ENCODE data around the gene SOBP.

SOBP gene

DNA sequence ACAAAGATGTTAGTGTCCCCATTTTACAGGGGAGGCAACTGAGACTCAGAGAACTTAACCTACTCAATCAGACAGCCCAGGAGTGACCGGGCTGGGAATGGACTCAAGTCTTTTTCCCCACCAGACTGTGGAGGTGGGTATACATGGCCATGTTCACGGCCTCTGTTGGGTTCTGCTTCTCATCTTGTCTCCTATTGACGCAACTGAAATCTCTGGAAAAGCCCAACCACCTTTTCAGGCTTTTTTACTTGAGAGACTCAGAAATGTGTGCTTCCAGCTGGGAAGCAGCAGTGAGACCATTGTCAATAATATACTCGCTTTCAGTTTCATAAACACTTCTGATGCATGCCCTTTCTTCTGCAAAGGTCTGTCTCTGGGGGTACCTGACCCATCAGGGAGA lies 70.7 kb downstream of the SOBP start:
- no peaks in the 10 kb centered on the region for H3K36me3 ChIP-seq (ENCODE audit: low read depth)
- no peaks in the 10 kb centered on the region for H3K9me3 ChIP-seq (ENCODE audit: severe bottlenecking)
- TF ChIP-seq, protein P1, sequence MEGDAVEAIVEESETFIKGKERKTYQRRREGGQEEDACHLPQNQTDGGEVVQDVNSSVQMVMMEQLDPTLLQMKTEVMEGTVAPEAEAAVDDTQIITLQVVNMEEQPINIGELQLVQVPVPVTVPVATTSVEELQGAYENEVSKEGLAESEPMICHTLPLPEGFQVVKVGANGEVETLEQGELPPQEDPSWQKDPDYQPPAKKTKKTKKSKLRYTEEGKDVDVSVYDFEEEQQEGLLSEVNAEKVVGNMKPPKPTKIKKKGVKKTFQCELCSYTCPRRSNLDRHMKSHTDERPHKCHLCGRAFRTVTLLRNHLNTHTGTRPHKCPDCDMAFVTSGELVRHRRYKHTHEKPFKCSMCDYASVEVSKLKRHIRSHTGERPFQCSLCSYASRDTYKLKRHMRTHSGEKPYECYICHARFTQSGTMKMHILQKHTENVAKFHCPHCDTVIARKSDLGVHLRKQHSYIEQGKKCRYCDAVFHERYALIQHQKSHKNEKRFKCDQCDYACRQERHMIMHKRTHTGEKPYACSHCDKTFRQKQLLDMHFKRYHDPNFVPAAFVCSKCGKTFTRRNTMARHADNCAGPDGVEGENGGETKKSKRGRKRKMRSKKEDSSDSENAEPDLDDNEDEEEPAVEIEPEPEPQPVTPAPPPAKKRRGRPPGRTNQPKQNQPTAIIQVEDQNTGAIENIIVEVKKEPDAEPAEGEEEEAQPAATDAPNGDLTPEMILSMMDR (IDR thresholded peaks at IDR 0.05; ENCODE audit: poor library complexity, severe bottlenecking): no peak
- DNase-seq (ENCODE audit: low spot score) (no peak), ATAC-seq (ENCODE audit: low read depth) (no peak)
- H3K4me3 ChIP-seq (ENCODE audit: severe bottlenecking): no peak overlapping the region
- no peaks in the 10 kb centered on the region for H3K4me1 ChIP-seq (ENCODE audit: insufficient read depth, poor library complexity, severe bottlenecking)
- H3K27me3 ChIP-seq (ENCODE audit: insufficient read depth, poor library complexity, severe bottlenecking): peaks cover 7% of the 10 kb centered on the region
- no peak overlapping the region for H3K27ac ChIP-seq (ENCODE audit: poor library complexity, severe bottlenecking)

- ATAC-seq (ENCODE audit: low read depth): no peak
- no peak for DNase-seq (ENCODE audit: low spot score)
- TF ChIP-seq, protein P1 (IDR thresholded peaks at IDR 0.05; ENCODE audit: poor library complexity, severe bottlenecking): no peak
- Histone ChIP-seq H3K4me1 (ENCODE audit: insufficient read depth, poor library complexity, severe bottlenecking) (no peaks in the 10 kb centered on the region), H3K27ac (ENCODE audit: poor library complexity, severe bottlenecking) (no peak overlapping the region), H3K27me3 (ENCODE audit: insufficient read depth, poor library complexity, severe bottlenecking) (peaks cover 7% of the 10 kb centered on the region), H3K36me3 (ENCODE audit: low read depth) (no peaks in the 10 kb centered on the region), H3K4me3 (ENCODE audit: severe bottlenecking) (no peak overlapping the region), H3K9me3 (ENCODE audit: severe bottlenecking) (no peaks in the 10 kb centered on the region)
These were observed 71.4 kb downstream of the SOBP start for GRCh38 chr6:107561306-107561705.

DNA sequence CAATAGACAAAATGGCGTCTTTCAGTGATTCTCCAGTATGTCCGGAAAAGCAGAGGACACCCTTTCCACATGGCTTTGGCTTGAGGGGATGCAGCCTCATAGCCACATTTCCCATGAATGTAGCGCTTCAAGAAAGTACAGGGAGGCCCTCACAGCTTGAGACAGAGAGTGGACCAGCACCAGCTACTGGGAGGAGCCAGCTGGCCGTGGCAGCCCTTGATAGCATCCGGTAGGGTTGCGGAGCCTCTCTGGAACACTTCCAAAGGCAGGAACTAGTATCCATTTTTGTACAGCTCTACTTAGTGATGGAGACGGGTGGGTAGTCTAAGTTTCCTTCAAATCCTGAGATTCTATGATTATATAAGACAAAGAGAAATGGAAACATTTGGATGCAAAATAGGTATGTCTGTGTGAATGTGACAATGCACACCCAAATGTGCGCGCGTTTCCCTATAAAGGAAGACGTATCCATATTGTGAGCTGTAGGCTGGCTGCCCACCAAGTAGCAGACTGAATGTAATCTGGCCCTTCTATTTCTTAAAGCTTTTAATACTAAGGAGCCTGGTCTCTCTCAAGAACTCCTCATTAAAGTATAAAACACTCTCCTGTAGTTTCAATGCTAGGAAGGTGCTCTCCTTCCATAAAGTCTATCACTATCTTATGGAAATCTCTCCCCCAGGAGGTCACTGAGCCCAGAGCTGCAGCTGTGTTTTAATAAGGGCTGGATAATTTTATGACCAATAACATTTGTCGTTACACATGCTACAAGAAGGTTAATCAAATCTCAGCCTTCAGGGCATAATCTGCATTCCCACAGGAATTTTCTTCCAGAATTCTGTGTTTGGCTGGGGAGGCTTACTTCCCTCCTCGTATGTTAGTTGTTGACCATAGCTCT lies 74.0 kb downstream of the SOBP start:
- H3K9me3 ChIP-seq (ENCODE audit: severe bottlenecking): no peaks in the 10 kb centered on the region
- H3K27me3 ChIP-seq (ENCODE audit: insufficient read depth, poor library complexity, severe bottlenecking): no peaks in the 10 kb centered on the region
- H3K27ac ChIP-seq (ENCODE audit: poor library complexity, severe bottlenecking): no peak overlapping the region
- ATAC-seq (ENCODE audit: low read depth) (no peak), DNase-seq (ENCODE audit: low spot score) (no peak)
- no peaks in the 10 kb centered on the region for H3K4me1 ChIP-seq (ENCODE audit: insufficient read depth, poor library complexity, severe bottlenecking)
- TF ChIP-seq, protein P1 (IDR thresholded peaks at IDR 0.05; ENCODE audit: poor library complexity, severe bottlenecking): no peak
- H3K4me3 ChIP-seq (ENCODE audit: severe bottlenecking): no peak overlapping the region
- H3K36me3 ChIP-seq (ENCODE audit: low read depth): no peaks in the 10 kb centered on the region

DNA sequence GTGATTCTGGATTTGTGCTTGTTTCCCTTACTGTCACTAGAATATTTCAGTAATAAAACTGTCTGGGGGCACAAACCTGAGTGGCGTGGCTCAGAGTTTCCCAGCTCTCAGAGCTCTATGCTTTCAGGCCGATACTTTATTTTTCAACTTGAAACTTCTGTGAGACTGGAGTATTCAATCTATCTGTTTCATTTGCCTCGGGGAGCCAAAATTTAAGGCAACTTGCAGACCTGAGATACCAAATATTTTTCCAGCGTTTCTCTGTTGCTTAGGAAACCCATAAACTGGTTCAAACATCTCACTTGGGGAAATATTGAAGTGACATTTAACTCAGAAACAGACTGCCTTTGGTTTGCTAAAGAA lies 74.7 kb downstream of the SOBP start:
- H3K27me3 ChIP-seq (ENCODE audit: insufficient read depth, poor library complexity, severe bottlenecking): no peaks in the 10 kb centered on the region
- H3K4me3 ChIP-seq (ENCODE audit: severe bottlenecking): no peak overlapping the region
- DNase-seq (ENCODE audit: low spot score) (no peak), ATAC-seq (ENCODE audit: low read depth) (no peak)
- H3K36me3 ChIP-seq (ENCODE audit: low read depth): no peaks in the 10 kb centered on the region
- no peak overlapping the region for H3K27ac ChIP-seq (ENCODE audit: poor library complexity, severe bottlenecking)
- TF ChIP-seq, protein P1 (IDR thresholded peaks at IDR 0.05; ENCODE audit: poor library complexity, severe bottlenecking): no peak
- H3K9me3 ChIP-seq (ENCODE audit: severe bottlenecking): no peaks in the 10 kb centered on the region
- H3K4me1 ChIP-seq (ENCODE audit: insufficient read depth, poor library complexity, severe bottlenecking): no peaks in the 10 kb centered on the region

DNA sequence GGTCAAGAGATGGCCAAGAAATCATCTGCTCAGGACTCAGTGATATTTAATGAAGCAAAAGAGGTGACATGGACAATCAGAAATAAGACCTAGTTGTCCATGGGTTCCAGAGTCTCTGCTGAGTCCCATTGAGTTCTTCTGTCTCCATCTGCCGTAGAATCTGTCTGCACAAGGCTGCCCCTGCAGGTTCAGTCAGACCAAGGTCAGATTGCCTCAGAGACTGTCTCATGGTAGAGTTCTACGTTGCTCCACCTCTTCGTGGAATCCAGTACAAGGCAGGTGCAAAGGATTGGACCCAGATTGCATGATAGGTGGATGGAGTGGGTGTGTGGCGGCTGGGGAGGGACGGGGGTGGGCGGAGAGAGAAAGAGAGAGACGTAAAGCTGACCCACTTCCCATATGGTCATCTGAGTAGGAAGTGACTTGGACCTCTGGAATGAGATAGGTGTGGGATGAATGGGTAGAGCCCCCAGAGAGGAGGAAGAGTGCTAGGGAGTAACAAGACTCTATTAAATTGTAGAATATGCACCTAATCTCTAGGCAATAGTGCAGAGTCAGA lies 75.3 kb downstream of the SOBP start:
- DNase-seq (ENCODE audit: low spot score) (no peak), ATAC-seq (ENCODE audit: low read depth) (no peak)
- Histone ChIP-seq H3K36me3 (ENCODE audit: low read depth) (no peaks in the 10 kb centered on the region), H3K4me1 (ENCODE audit: insufficient read depth, poor library complexity, severe bottlenecking) (no peaks in the 10 kb centered on the region), H3K27me3 (ENCODE audit: insufficient read depth, poor library complexity, severe bottlenecking) (no peaks in the 10 kb centered on the region), H3K27ac (ENCODE audit: poor library complexity, severe bottlenecking) (no peak overlapping the region), H3K4me3 (ENCODE audit: severe bottlenecking) (no peak overlapping the region), H3K9me3 (ENCODE audit: severe bottlenecking) (no peaks in the 10 kb centered on the region)
- TF ChIP-seq, protein P1 (IDR thresholded peaks at IDR 0.05; ENCODE audit: poor library complexity, severe bottlenecking): no peak

Measured in RWPE2 (cell line).